ENCODE results near the gene ADGRL1. TPM values are rescaled to one million over a fixed set of nuclear protein-coding genes. Genes with fewer than 3 reads are reported as not detected.

Gene ADGRL1
- total and polyA plus RNA-seq, 4 donors, result 0.14 to 1.6 (median 0.53) TPM

DNA sequence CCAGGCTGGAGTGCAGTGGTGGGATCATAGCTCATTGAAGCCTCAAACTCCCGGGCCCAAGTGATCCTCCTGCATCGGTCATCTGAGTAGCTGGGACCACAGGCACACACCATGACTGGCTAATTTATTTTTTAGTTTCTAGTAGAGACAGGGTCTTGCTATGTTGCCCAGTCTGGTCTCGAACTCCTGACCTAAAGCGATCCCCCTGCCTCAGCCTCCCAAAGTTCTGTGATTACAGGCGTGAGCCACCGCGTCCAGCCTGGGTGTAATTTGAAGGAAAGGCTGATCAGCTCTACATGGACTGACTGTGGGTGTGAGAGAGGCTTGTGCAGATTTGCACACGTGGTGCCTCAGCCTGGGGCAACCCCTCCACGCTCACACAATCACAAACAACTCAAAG, 31.1 kb downstream of the ADGRL1 start:
- Histone ChIP-seq H3K9ac (ENCODE audit: low read depth in 1 of 2, low read length in 2 of 2) (no peak overlapping the region), H3K27ac (ENCODE audit: low read depth in 1 of 2, low read length in 2 of 2) (no peak overlapping the region), H3K4me1 (ENCODE audit: control insufficient read depth in 4 of 4, insufficient read depth in 4 of 4, low read length in 3 of 4) (no peaks in the 10 kb centered on the region), H3K4me3 (ENCODE audit: low read depth in 1 of 3, low read length in 3 of 3) (no peak overlapping the region), H3K36me3 (ENCODE audit: control insufficient read depth in 4 of 4, insufficient read depth in 3 of 4, low read depth in 1 of 4, low read length in 3 of 4) (no peaks in the 10 kb centered on the region), H3K27me3 (ENCODE audit: control insufficient read depth in 4 of 4, insufficient read depth in 4 of 4, low read length in 3 of 4) (no peaks in the 10 kb centered on the region), H3K9me3 (ENCODE audit: control insufficient read depth in 4 of 4, low read length in 3 of 4) (no peaks in the 10 kb centered on the region)
- no peak for DNase-seq (ENCODE audit: low spot score)
- TF ChIP-seq SP1 (IDR thresholded peaks at IDR 0.05), result no peak
- TF ChIP-seq, protein P1, sequence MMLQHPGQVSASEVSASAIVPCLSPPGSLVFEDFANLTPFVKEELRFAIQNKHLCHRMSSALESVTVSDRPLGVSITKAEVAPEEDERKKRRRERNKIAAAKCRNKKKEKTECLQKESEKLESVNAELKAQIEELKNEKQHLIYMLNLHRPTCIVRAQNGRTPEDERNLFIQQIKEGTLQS (IDR thresholded peaks at IDR 0.05), result no peak
- no peak for TF ChIP-seq JUND (IDR thresholded peaks at IDR 0.05)
- TF ChIP-seq ZBTB33 (IDR thresholded peaks at IDR 0.05), result no peak
- WGBS, result 96% methylated on average over 9 of the region's 9 CpGs

GRCh38 chr19:14168993-14169392, 37.0 kb downstream of the ADGRL1 start:
- peaks cover 0 to 7% (median 0%) of the 10 kb centered on the region in 4 donors for H3K4me1 ChIP-seq (ENCODE audit: control insufficient read depth in 4 of 4, insufficient read depth in 4 of 4, low read length in 3 of 4)
- no peak overlapping the region for H3K4me3 ChIP-seq (ENCODE audit: low read depth in 1 of 3, low read length in 3 of 3)
- H3K9me3 ChIP-seq (ENCODE audit: control insufficient read depth in 4 of 4, low read length in 3 of 4), result no peaks in the 10 kb centered on the region
- H3K9ac ChIP-seq (ENCODE audit: low read depth in 1 of 2, low read length in 2 of 2), result no peak overlapping the region
- TF ChIP-seq SP1 (IDR thresholded peaks at IDR 0.05) (no peak), GABPA (IDR thresholded peaks at IDR 0.05 in 1 of 2, conservative IDR thresholded peaks at IDR 0.05 in 1 of 2) (no peak), NR2F2 (IDR thresholded peaks at IDR 0.05) (no peak), FOXA2 (IDR thresholded peaks at IDR 0.05) (no peak), HNF4G (IDR thresholded peaks at IDR 0.05) (no peak), RXRA (IDR thresholded peaks at IDR 0.05) (no peak), EGR1 (IDR thresholded peaks at IDR 0.05; ENCODE audit: low read depth in 2 of 2) (no peak), HNF4A (conservative IDR thresholded peaks at IDR 0.05) (no peak), FOXA1 (IDR thresholded peaks at IDR 0.05) (no peak), YY1 (IDR thresholded peaks at IDR 0.05) (no peak), RAD21 (IDR thresholded peaks at IDR 0.05) (no peak), ZBTB33 (IDR thresholded peaks at IDR 0.05) (no peak), JUND (IDR thresholded peaks at IDR 0.05) (no peak)
- TF ChIP-seq, protein P1 (IDR thresholded peaks at IDR 0.05), result no peak
- TF ChIP-seq, protein P2, sequence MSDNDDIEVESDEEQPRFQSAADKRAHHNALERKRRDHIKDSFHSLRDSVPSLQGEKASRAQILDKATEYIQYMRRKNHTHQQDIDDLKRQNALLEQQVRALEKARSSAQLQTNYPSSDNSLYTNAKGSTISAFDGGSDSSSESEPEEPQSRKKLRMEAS (IDR thresholded peaks at IDR 0.05), result no peak
- H3K36me3 ChIP-seq (ENCODE audit: control insufficient read depth in 4 of 4, insufficient read depth in 3 of 4, low read depth in 1 of 4, low read length in 3 of 4), result no peaks in the 10 kb centered on the region
- no peak overlapping the region for H3K27ac ChIP-seq (ENCODE audit: low read depth in 1 of 2, low read length in 2 of 2)
- WGBS, result 92% methylated on average over 12 of the region's 12 CpGs
- no peak for DNase-seq (ENCODE audit: low spot score)
- H3K27me3 ChIP-seq (ENCODE audit: control insufficient read depth in 4 of 4, insufficient read depth in 4 of 4, low read length in 3 of 4), result no peaks in the 10 kb centered on the region
